ENCODE results near the gene SMPD3.
A peak's percentile ranks its signal among the peaks of the same experiment; 100 is the strongest.

The SMPD3 gene

DNA sequence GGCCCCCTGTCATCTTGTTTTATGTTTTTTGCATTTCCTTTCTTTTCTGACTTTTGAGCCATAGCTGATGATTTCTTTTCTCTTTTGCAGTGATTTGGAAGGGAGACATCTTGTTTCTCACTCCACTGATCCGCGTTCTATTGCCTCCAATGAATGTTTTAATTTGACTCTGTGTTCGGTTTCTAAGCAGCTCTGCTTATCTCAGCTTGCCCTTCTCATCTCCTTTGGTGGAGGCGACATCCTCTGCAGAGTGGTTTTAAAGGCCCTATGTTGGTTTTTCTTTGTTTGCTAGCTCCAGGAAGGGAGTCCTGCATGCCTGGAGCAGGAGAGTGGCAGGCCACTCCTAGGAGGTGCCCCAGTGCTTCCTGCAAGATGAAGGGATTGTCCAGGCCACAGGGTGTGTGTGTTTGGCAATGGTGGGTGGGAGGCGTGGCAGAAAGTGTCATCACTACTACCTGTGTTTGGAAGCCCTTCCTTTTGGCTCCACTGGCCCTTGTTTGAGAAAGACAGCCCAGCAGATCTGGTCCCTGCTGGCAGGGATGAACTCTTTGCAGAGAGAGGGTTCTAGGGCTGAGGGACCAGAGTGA, 13.6 kb downstream of the SMPD3 start:
- no peak for DNase-seq (ENCODE audit: low read depth in 2 of 2)

DNA sequence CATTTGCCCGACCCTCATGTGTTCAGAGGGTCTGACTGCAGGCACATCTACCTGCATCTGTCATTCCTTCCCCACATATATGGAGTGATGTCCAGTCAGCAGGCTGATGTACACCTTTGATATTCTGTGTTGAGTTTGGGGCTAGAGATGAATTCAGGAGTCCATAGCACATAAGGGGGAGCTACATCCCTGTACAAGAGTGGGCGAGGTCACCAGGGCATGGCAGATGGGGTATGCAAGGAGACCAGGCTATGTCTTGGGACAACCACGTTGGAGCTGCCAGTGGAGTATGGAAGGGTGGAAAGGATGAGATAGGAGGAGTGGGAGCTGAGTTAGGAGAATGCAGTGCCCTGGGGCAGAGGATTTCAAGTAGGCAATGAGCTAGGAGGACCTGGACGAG, 15.0 kb downstream of the SMPD3 start:
- no peak for DNase-seq (ENCODE audit: low read depth in 2 of 2)

DNA sequence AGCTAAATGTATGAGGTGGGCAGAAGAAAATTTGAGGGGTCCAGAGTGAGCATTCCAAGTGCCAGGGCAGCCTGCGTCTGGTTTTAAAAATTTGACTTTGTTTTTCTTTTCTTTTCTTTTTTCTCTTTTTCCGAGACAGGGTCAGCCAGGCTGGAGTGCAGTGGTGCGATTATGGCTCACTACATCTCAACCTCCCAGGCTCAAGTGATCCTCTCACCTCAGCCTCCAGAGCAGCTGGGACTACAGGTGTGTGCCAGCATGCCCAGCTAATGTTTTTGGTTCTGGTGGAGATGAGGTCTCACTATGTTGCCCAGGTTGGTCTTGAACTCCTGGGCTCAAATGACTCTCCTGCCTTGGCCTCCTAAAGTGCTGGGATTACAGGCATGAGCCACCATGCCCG, 15.6 kb downstream of the SMPD3 start:
- no peak for DNase-seq (ENCODE audit: low read depth in 2 of 2)

DNA sequence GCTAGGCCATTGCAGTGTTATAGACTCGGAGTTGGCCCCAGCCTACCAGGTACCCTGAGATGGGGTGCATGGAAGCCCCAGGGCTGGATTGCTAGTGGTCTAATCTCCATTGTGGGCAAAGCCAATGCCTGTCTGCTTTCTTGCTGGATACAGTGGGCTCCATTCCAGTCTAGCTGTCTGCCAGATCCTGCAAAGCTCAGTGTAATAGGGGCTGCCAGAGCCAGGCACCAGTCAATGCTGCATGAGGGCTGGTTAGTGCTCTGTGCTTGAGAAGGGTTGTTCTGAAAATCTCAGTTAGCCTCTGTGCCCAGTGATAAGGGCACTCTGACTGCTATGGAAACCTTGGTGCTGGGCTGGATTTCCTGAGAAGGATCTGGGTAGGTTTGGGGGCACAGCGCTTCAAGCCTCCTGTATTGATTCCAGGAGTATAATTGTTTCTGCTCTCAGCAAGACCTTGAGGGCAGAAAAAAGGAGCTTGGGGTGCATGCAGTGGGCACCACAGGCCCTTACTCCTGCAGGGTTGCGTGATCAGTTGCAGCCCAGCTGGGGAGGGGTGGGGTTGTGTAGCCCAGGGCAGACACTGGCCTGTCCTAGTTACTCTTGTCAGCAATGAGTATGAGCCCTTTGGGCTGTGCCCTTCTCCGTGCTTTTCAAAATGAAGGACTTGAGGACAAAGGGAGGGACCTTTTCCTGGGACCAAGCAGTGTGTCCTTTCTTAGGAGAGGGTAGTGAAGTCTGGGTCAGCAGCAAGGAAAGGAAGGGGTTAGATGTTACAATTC, 19.0 kb downstream of the SMPD3 start:
- no peak for DNase-seq (ENCODE audit: low read depth in 2 of 2)

DNA sequence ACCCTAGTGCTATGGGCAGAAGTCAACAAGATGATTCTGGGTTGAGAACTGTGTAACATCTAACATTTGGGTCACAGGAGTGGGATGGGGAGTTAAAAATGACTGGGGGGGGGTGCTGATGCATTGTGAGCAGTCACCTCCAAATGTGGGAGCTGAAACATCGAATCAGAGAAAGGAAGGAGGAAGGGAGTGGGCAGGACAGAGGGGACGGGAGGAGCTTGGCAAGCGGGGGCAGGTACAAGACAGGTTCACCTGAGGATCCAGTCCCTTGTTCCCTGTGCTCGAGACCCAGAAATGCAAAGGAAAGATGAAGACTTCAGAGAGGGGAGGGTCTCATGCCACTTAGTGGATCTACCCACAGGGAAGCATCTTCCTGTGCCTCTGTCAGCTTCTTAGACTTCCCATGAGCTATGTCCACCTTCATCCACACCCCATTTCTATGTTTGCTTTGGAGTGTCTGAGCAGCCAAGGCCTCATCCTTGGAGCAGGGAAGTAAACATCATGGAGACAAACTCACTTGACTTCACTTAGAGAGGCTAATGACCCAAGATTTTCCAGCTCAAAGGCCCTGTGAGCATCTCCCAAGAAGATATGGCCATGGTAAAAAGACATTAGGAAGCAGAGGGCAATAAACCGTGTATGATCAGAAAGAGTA, 20.5 kb downstream of the SMPD3 start:
- no peak for DNase-seq (ENCODE audit: low read depth in 2 of 2)

DNA sequence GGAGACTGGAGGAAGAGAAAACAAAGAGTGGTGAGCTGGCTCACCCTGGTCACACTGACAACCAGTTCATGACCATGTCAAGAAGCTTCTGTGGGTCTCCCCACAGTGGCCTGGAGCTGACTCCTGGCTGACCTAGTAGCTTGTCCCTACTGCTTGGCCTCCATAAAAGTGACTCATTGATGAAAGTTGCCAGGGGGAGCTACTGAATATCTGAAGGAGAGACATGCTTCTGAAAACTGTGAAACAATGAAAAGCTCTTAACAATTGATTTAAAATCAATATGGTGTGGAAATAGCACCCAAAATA, 22.0 kb downstream of the SMPD3 start:
- no peak for DNase-seq (ENCODE audit: low read depth in 2 of 2)

DNA sequence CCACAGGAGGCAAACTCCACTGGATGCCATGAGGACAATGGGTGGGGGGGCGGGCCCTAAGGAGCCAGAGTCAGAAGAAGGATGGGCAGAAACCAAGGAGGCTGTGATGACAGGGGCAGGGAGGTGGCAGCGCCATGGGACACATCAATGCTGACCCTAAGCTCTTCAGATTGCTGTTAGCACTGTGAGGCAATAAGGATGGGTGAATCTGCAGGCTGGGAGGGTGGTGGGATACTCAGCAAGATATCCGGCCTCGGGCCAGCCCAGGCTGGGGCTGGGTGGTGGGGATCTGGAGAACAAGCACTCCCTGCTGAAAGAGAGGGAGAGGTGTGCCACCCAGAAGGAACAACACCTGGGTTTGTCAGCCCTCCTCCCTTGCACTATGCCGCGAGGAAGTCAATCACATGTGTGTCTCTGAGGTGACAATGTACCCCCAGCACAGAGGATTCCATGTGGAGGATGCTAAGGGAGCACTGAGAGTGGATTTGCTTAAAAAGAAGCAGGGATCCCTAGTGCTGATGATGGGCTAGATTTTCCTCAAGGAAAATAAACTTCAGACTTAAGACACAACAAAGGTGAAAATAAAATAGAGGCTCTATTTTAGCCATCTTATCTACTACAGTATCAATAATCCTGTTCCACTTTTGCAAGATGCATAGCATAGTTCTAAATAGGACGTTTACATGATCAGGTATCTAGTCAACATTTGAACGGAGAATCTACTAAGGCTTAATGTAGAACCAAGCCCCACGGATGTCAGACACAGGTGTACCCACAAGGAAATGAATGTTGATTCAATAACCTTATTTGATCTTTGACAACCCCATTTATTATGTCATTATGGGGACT, 22.6 kb downstream of the SMPD3 start:
- DNase-seq (ENCODE audit: low read depth in 2 of 2): no peak

DNA sequence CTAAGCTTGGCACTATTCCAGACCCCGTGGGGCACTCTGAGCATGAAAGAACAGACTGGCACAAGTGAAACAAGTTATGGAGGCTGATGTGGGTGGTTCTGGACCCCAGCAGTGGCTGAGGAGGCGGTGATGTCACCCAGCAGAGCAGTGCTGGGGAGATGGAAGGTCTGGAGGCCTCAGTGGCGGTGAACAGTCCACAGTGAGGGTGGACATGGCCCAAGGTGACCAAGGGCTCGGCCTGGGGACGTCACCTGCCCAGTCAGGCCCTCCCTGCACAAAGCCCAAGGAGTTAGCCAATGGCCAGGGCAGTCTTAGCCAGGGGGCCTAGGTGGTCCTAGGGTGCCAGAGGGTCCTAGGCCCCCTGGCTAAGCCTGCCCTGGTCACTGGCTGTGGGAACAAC, 24.5 kb downstream of the SMPD3 start:
- DNase-seq (ENCODE audit: low read depth in 2 of 2): no peak

DNA sequence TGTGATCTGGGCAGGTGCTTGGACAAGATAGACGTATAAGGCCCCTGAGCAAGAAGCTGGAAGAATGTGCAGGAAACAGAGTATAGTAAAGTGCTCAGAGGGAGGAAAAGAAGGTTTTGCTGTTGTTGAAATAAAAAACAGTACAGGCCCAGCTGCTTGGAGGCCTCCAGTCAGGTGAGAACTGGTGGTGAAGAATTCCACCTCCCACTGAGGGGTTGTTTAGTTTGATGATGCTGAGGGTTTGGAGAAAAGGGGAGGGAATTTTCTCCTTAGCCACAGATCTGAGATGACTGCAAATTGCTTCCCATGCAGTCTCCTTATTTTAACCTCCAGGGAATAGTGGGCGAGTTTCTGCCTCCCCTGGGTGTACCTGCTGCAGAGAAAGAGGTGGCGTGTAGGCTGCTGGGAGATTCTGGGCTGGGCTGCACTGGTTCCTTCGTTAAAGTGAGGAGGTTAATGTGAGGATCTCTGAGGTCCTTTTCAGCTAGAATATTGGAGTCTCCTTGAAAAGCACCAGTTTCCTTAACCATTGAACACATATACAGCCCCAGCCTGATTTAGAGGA, 25.8 kb downstream of the SMPD3 start:
- no peak for DNase-seq (ENCODE audit: low read depth in 2 of 2)

DNA sequence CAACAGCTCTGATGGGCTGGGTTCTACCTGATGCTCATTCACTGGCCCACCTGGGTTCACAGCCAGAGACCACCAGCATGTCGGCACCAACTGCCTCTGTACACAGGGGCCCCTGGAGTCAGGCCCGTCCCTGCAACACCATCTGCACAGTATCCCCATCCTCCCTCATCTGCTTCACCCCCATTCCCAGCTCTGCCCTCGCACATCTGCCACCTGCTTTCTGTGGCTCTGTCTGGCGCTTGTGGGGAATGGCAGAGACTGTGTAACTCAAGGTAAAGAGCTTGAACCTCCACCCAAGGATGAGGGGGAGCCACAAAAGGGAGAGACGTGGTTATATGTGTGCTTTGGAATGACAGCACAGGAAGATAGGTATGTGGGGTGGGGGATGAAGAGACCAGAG, 27.2 kb downstream of the SMPD3 start:
- no peak for DNase-seq (ENCODE audit: low read depth in 2 of 2)

DNA sequence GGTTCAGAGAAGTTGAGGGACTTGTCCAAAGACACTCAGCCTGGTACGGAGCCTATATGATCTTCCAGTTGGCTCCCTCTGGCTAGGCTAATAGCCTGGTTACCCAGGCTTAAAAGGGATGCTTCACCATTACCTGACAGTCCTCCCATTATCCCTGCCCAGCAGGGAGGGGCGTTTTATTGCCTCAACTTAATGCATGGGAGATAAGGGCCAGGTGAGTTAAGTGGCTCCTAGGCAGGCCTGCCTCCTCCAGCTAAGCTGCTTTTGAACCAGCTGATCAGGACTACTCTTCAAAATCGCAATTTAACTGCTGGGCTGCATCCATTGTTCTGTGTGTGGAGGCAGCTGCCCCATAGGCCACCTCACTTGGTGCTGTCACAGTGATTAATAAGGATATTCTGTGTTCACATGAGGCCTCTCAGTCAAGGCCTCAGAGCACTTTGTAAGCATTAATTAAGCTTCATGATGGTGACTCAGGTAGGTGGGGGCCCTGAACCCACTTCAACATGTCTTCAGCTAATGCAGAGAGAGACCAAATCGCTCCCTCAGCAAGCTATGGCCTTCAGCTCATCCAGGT, 27.9 kb downstream of the SMPD3 start:
- DNase-seq (ENCODE audit: low read depth in 2 of 2): no peak

DNA sequence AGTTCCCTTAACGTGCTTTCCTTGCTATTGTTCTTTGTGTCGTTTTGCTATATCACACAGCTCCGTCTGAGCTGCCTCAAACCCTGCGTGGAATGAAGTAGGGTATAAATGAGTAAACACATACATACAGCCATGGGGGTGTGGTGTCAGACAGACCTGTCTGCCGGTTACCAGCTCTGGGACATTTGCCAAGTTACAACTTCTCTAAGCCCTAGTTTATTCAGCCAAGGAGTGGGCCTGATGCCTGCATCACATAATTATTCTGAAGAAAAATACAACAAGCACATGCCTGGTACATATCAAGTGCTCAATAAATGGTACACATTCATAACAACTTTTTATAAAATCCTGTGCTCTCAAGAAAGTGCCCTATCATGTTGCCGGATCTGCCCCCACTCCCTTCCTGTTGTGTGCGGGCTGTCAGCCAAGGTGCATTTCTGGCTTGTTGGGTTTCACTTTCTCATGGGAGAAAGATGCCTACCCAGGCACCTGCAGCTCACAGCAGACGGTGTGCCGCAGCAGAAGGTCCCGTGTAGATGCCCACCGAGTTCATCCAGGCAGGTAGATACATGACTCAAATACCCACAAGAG, 30.5 kb downstream of the SMPD3 start:
- DNase-seq (ENCODE audit: low read depth in 2 of 2): peak; percentile 42 to 58

DNA sequence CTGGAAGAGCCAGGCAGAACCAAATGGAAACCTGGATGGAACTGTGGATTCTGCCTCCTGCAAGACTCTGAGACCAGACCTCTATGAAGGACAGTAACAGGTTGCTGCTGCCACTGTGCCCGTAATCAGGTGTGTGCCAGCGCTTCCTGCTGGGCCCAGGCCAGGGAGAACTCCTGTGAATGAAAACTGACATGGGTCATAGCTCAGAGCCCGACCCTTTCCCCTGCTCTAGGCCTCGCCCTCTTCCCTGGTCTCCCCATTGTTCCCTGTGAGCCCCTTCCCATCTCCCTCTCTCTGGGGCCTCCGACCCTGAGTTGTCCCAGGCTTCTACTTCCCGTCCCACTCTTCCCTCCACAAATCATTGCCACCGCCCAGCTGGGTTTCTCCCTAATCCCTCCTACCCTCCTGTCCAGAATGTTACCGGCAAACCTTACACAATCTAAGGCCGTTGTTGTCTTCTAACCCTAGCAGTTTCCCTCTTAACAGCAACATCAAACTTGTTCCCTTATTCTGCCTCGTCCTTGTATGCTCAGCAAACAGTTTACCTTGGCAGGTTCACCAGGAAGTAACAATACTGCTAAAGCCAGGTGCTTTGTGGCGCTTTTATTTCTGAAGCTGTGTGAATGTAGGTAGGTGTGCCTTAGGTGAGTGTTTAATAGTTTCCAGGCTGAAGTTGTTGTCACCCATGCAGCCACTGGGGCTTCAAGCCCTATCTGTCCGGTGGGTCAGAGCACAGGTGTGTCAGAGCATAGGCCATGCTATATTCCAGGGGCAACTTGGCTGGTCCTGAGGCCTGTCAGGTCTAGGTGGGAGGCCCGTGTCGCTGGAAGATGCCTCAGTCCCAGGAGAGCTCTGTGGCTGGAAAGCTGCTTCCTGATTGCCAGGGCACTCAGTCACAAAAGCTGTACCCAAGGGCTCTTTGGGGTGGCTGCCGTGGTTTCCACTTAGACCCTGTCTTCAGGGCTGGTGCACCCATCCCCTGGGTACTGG, 32.0 kb downstream of the SMPD3 start:
- DNase-seq (ENCODE audit: low read depth in 2 of 2): no peak

DNA sequence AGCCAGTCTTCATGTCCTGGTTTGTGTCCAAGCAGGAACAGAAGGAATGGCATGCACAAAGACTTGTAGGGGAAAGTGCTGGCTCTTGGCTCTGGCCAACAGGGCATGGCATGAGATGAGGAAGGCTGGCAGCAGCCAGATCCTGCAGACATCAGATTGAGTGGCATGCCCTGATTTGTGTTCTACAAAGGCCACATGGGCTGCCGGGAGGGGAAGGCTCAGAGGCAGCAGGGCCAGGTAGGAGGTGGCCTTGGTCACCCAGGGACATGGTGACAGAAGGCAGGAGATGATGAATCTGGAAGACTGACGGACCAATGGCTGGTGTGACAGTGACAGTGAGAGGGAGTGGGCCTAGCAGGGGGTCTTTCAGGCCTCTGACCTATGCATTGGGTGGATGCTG, 33.7 kb downstream of the SMPD3 start:
- DNase-seq (ENCODE audit: low read depth in 2 of 2): no peak

DNA sequence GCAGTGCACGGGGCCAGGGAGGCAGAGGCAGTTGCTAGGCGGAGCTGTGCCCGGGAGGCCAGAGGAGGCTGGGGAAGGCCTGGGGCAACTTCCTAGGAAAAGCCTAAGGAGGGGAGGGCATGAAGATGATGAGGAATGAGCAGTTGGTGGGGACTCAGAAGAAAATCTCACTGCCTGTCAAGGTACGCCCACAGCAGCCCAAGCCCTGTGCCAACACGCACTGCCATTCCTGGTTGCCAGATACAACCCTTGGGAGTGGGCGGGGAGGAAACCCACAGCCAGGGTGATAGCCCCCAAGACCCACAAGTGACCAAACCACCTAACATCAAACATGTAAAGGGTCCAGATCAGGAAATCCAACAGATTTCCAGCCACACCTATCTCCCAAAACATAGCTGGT, 36.2 kb downstream of the SMPD3 start:
- DNase-seq (ENCODE audit: low read depth in 2 of 2): no peak

DNA sequence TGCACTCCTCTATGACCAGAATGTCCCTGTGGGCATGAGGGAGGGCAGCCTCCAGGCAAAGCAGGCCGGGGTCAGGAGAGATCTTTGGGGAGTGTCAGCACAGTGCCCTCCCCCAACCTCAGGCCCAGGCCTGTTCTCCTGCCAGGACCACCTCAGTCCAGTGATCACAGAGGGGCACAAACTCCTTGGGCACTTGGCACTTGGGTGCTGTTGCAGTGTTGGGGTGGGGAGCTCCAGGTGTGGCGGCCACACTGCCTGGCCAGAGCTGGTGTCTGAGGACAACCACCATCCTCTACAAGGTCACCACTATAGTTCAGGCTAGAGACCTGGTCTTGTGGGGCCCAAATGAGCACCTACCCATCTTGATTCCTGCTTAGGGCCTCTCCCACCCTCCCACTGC, 37.2 kb downstream of the SMPD3 start:
- no peak for DNase-seq (ENCODE audit: low read depth in 2 of 2)

DNA sequence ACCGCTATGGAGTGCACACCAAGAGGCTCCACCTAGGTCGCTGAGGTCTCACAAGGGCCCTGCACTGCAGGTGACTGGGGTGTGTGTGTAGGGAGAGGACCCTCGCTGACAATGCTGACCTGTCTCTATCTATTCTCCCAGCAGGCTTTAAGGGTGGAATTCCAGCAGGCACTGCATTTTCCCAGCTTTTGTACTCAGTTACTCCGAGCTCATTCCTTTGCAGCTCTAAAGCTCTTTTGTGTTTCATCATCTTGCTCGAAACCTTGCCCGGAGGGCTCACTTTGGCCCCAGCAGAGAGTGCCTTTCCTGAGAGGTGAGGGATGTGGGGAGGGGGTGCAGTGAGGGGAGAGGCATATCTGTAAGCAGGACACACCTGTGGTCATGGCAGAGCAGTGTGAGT, 39.3 kb downstream of the SMPD3 start:
- no peak for DNase-seq (ENCODE audit: low read depth in 2 of 2)

DNA sequence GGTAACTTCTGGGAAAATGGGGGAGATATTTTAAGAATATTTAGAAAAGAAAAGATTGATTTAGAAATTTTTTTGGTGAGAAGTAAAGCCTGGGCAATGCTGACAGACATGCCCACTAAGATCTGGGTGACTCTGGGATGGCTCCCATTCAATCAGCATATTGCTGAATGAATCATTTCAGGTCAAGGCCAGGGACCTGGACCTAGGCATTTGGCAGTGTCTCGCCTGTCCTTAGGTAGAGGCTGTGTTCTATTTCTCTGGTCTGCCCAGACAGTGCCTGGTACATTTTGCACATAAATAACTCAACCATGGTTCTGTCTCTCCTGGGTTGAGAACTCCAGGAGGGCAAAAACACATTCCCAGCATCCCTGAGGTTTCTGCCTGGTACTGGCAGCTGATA, 39.9 kb downstream of the SMPD3 start:
- DNase-seq (ENCODE audit: low read depth in 2 of 2): no peak

DNA sequence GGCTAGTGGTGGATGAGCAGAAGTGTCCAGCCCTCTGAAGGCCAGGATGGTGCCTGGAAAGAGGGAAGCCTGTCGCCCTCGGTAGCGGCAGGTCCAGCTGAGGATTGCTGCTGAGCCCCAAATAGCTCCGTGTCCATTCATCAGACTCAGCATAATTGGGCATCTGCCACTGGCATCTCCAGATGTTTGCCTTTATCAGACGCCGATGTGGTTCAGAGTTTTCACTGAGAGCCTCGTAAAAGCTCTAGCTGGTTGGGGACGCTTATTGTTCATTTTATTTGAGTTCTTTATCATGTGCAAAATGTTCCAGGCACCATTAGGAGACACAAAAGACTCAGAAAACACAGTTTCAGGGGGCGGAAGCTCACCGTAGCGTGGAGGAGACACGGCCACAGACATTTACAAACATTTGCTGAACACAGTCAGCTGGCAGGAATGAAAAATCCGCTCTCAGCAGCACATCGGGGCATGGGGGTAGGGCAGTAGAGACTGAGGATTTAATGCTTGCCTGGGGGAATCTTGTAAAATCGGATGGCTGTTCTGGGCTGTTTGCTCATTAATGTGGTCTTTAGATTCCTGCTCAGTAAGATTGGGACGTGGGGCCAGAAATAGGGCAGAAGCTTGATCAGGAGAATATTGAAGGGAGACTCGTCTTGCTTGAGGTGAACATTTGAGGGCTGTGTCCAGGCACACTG, 41.7 kb downstream of the SMPD3 start:
- no peak for DNase-seq (ENCODE audit: low read depth in 2 of 2)

All from stimulated activated CD4-positive, alpha-beta T cell treated with anti-CD3 and anti-CD28 coated beads, Interleukin-1b, Interleukin-23, amount 100 ng/mL, for 4 hours (primary cell).